Astrocyte (in vitro differentiated cells and primary cell): Measurements from ENCODE around the gene WIPI1.

Experiments used
- CTCF ChIP-seq: IDR thresholded peaks from 2 replicates; pipeline ENCODE4 v1.5.1; 2011; ENCODE audit warnings: low read depth, mild to moderate bottlenecking, inconsistent platforms, low read length, moderate library complexity; ENCODE audit not compliant: insufficient read depth
- EZH2 ChIP-seq: IDR thresholded peaks from 2 replicates; pipeline ENCODE4 v1.6.1; 2012; ENCODE audit warnings: mild to moderate bottlenecking, low read length, inconsistent platforms; ENCODE audit not compliant: insufficient read depth

- TF ChIP-seq CTCF (no peak), EZH2 (no peak)
Measured at GRCh38 chr17:68463211-68464019, 6.1 kb upstream of the WIPI1 start.
